ENCODE data around the gene LYPD4.
"Not testable (repeated sequence)": the region's sequence is repeated elsewhere in the genome, so short reads cannot be mapped to it uniquely, and the experiment has no call there.

The LYPD4 gene

DNA sequence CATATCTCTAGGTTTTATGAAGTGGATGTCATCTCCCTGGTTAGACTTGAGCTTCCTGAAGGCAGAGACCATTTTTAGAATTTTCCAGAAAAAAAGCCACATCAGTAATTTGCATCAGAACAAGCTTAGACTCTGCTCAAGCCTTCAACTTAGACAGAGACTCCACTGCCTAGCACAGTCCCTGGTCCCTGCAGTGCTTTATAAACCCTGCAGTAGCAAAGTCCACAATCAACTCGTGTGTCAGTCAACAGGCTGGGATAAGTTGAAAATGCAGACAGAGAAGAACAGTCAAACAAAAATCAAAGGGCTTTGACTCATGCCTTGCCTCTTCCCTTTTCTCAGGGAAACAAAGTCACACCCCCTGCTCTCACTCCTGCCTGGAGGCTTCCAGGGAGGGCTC lies 56.0 kb downstream of the LYPD4 start:
- H3K9ac ChIP-seq (ENCODE audit: low read depth in 1 of 2, low read length in 2 of 2); H3K27me3 ChIP-seq (ENCODE audit: control insufficient read depth in 2 of 2, insufficient read depth in 2 of 2, low read length in 2 of 2); H3K9me3 ChIP-seq (ENCODE audit: control insufficient read depth in 2 of 2, low read length in 2 of 2); H3K4me3 ChIP-seq (ENCODE audit: low read length in 2 of 2); H3K36me3 ChIP-seq (ENCODE audit: control insufficient read depth in 2 of 2, insufficient read depth in 2 of 2, low read length in 2 of 2); H3K27ac ChIP-seq (ENCODE audit: low read depth in 2 of 2, low read length in 2 of 2): not testable (repeated sequence)
- H3K4me1 ChIP-seq (ENCODE audit: control insufficient read depth in 2 of 2, insufficient read depth in 2 of 2, low read length in 2 of 2): peaks cover 13 to 18% of the 10 kb centered on the region in 2 donors
